Right atrium auricular region (tissue), 2 donors: ENCODE data around the gene PDZRN3. TPM values are rescaled to one million over a fixed set of nuclear protein-coding genes. Genes with fewer than 3 reads are reported as not detected.
"Not testable (repeated sequence)": the region's sequence is repeated elsewhere in the genome, so short reads cannot be mapped to it uniquely, and the experiment has no call there.

Experiments used
- DNase-seq: peaks from one replicate; pipeline ENCODE4 v3.0.0-alpha.2; 2019; ENCODE audit warnings: low spot score
- H3K27ac ChIP-seq, 2 donors: fragments of 200-600 bp; sonication (generic); 1 replicate in 1 of 2; 2 replicates in 1 of 2; pipeline ENCODE4 v1.5.1; 2016 to 2019
- H3K27me3 ChIP-seq, 2 donors: fragments of 200-600 bp; sonication (generic); one replicate each; pipeline versions ENCODE4 v1.5.1 to v1.6.0; 2017 to 2019
- H3K36me3 ChIP-seq: fragments of 200-600 bp; sonication (generic); one replicate; pipeline ENCODE4 v1.5.1; 2016
- H3K4me1 ChIP-seq, 2 donors: fragments of 200-600 bp; sonication (generic); one replicate each; pipeline versions ENCODE4 v1.5.1 to v1.6.0; 2017 to 2019
- H3K4me3 ChIP-seq, 2 donors: fragments of 200-600 bp; sonication (generic); 1 replicate in 1 of 2; 2 replicates in 1 of 2; pipeline ENCODE4 v1.5.1; 2017 to 2019; ENCODE audit warnings: mild to moderate bottlenecking in 1 of 2, moderate library complexity in 1 of 2
- H3K9me3 ChIP-seq, 2 donors: fragments of 200-600 bp; sonication (generic); one replicate each; pipeline ENCODE4 v1.5.1; 2019
- CTCF ChIP-seq, 2 donors: fragments of 200-600 bp; sonication (generic); IDR thresholded peaks; one replicate each; pipeline ENCODE4 v1.5.1; 2019; ENCODE audit warnings: antibody characterized with exemption in 2 of 2
- total RNA-seq, 2 donors: library from RNA; depleted of rRNA; stranded (reverse); fragments of >200 nt; gene quantifications; one replicate each; pipeline ENCODE4 v1.1.0, GENCODE V29; 2016

PDZRN3 gene
- total RNA-seq, 2 donors from 2014 or later, result 66.8 to 87.4 TPM

DNA sequence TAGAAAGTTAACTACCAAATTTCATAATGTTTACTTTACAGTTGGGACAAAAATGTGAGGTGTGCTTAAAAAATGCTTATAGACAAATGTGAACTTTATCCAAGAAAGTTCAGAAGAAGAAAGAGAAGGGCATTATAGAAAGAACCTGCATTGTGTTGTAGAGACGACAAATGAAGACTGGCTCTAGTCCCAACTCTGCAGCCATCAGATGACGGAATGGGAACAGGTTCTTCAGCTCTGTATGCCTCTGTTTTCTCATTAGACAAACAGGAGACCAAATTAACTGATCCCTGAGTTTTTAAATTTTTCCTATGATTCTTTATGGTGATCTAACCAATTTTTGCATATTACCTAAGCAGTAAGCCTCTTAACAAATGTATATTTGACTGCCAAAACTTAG lies 49.2 kb downstream of the PDZRN3 start:
- no peaks in the 10 kb centered on the region for H3K27me3 ChIP-seq
- H3K4me3 ChIP-seq, result no peak overlapping the region
- no peaks in the 10 kb centered on the region for H3K36me3 ChIP-seq
- TF ChIP-seq CTCF (IDR thresholded peaks at IDR 0.05), result no peak
- peak overlapping the region in 1 of 2 donors; percentile 51 for H3K27ac ChIP-seq
- H3K4me1 ChIP-seq, result peaks cover 0 to 53% of the 10 kb centered on the region in 2 donors
- no peak for DNase-seq
- H3K9me3 ChIP-seq, result no peaks in the 10 kb centered on the region

GRCh38 chr3:73573204-73573603 lies 51.5 kb downstream of the PDZRN3 start:
- no peak for TF ChIP-seq CTCF (IDR thresholded peaks at IDR 0.05)
- peaks cover 0 to 52% of the 10 kb centered on the region in 2 donors for H3K4me1 ChIP-seq
- no peak overlapping the region for H3K27ac ChIP-seq
- H3K4me3 ChIP-seq, result no peak overlapping the region
- no peaks in the 10 kb centered on the region for H3K27me3 ChIP-seq
- no peaks in the 10 kb centered on the region for H3K9me3 ChIP-seq
- DNase-seq, result no peak
- H3K36me3 ChIP-seq, result no peaks in the 10 kb centered on the region

DNA sequence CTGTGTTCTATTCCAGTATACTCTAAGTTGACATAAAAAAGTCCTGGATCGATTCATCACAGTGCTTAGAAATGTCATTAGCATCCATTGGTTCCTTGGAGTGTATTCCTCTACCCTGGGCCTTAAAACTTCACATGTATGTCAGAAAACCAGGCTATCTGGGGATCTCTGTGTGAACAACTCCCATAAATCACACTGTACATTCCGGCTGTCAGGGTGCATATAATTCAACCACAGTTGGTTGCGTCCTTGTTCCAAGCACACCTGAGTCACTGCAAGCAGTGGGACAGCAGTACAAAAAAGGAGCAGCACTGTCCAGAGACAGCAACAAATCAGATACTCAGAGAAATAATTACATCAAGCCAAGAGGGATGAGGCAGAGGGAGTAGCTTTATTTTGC lies 52.4 kb downstream of the PDZRN3 start:
- peaks cover 0 to 52% of the 10 kb centered on the region in 2 donors for H3K4me1 ChIP-seq
- H3K27ac ChIP-seq, result peak overlapping the region in 1 of 2 donors; percentile 5
- H3K9me3 ChIP-seq, result no peaks in the 10 kb centered on the region
- no peak for TF ChIP-seq CTCF (IDR thresholded peaks at IDR 0.05)
- H3K27me3 ChIP-seq, result no peaks in the 10 kb centered on the region
- DNase-seq, result no peak
- H3K4me3 ChIP-seq, result no peak overlapping the region
- H3K36me3 ChIP-seq, result no peaks in the 10 kb centered on the region

GRCh38 chr3:73571238-73571794 lies 53.4 kb downstream of the PDZRN3 start:
- no peak for DNase-seq
- no peak for TF ChIP-seq CTCF (IDR thresholded peaks at IDR 0.05)
- Histone ChIP-seq H3K9me3 (no peaks in the 10 kb centered on the region), H3K27me3 (no peaks in the 10 kb centered on the region), H3K4me1 (peaks cover 0 to 51% of the 10 kb centered on the region in 2 donors), H3K36me3 (no peaks in the 10 kb centered on the region), H3K4me3 (no peak overlapping the region), H3K27ac (peak overlapping the region; percentile 10 to 45)

DNA sequence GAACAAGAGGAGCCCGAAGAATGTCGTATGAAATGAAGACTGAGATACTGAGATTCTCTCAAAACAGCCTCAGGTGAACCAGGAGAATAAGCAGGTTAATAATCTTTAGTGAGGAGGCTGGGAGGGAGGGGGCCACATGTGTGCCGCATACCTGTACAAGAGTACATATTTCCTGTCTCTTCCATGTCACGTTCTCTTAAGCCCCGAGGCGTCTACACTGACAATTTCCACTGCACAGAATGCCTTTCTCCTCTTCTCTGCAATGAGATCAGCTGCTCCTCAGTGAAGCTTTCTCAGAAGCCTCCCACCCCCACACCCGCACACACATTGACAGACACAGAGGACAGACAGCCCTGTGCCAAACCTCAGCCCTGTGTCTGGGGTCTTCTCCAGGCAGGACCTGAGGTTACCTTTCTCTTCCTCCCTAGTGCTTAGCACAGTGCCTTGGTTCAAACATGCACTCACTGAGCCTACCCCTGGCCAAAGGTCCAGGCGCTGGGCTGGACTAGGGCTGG lies 55.4 kb downstream of the PDZRN3 start:
- H3K27me3 ChIP-seq, result no peaks in the 10 kb centered on the region
- H3K4me1 ChIP-seq, result peaks cover 0 to 37% of the 10 kb centered on the region in 2 donors
- no peak overlapping the region for H3K4me3 ChIP-seq
- DNase-seq, result no peak
- H3K9me3 ChIP-seq, result no peaks in the 10 kb centered on the region
- H3K27ac ChIP-seq, result peak overlapping the region; percentile 27 to 60
- no peaks in the 10 kb centered on the region for H3K36me3 ChIP-seq
- TF ChIP-seq CTCF (IDR thresholded peaks at IDR 0.05), result no peak

DNA sequence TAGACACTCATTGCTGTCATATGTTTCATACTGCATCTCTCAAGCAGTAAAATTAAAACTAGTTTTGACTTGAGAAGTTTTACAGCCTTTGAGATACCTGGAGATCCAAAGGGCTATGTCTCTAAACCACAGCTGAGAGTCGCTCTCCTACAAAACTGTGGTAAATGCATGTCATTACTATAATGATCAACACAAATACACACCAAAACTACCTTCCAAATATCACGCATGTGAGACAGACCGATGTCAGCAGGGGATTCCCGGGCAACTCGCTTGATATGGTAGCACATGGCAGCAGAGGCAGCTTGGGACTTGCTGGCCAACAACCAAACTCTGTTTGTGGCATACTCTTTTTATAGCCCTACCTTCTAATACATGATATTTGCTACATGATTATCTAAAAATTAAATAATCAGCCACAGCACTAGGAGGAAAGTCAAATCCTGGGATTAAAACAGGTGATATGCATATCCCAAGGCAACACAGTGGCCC lies 56.3 kb downstream of the PDZRN3 start:
- DNase-seq, result no peak
- no peaks in the 10 kb centered on the region for H3K36me3 ChIP-seq
- H3K27ac ChIP-seq, result peak overlapping the region; percentile 28 to 60
- no peaks in the 10 kb centered on the region for H3K27me3 ChIP-seq
- H3K4me1 ChIP-seq, result peaks cover 0 to 35% of the 10 kb centered on the region in 2 donors
- no peak for TF ChIP-seq CTCF (IDR thresholded peaks at IDR 0.05)
- H3K9me3 ChIP-seq, result no peaks in the 10 kb centered on the region
- H3K4me3 ChIP-seq, result no peak overlapping the region

- not testable (repeated sequence) for H3K9me3 ChIP-seq, DNase-seq, H3K4me3 ChIP-seq, H3K27me3 ChIP-seq, H3K27ac ChIP-seq, H3K36me3 ChIP-seq
- peaks cover 0 to 20% of the 10 kb centered on the region in 2 donors for H3K4me1 ChIP-seq
Observed at GRCh38 chr3:73565374-73565773, 59.4 kb downstream of the PDZRN3 start.
